Trophoblast cell (in vitro differentiated cells and primary cell): ENCODE results near the gene ZNF410.

Source experiments
- DNase-seq, 2 donors: peaks; one replicate each; pipeline ENCODE4 v3.0.0-alpha.2; 2016
- H2AFZ ChIP-seq: 2 replicates; pipeline ENCODE4 v1.6.1; 2013; ENCODE audit warnings: low read length, moderate library complexity, mild to moderate bottlenecking; ENCODE audit not compliant: insufficient read depth, poor library complexity
- H2AK5ac ChIP-seq: 2 replicates; pipeline ENCODE4 v1.6.1; 2013; ENCODE audit warnings: mild to moderate bottlenecking, low read length
- H2BK120ac ChIP-seq: 2 replicates; pipeline ENCODE4 v1.6.1; 2013; ENCODE audit warnings: low read length, mild to moderate bottlenecking, moderate library complexity; ENCODE audit not compliant: insufficient read depth, poor library complexity
- H2BK12ac ChIP-seq: 2 replicates; pipeline ENCODE4 v1.6.1; 2013; ENCODE audit warnings: mild to moderate bottlenecking, low read length, moderate library complexity
- H2BK5ac ChIP-seq: 2 replicates; pipeline ENCODE4 v1.6.1; 2013; ENCODE audit warnings: low read length, low read depth, moderate library complexity, mild to moderate bottlenecking; ENCODE audit not compliant: poor library complexity
- H3K14ac ChIP-seq: 2 replicates; pipeline ENCODE4 v1.6.1; 2013; ENCODE audit warnings: mild to moderate bottlenecking, low read length
- H3K18ac ChIP-seq: 2 replicates; pipeline ENCODE4 v1.6.1; 2013; ENCODE audit warnings: mild to moderate bottlenecking, low read length
- H3K23ac ChIP-seq: 2 replicates; pipeline ENCODE4 v1.6.1; 2013; ENCODE audit warnings: low read length
- H3K27ac ChIP-seq: 2 replicates; pipeline ENCODE4 v1.5.1; 2013; ENCODE audit warnings: low read depth, mild to moderate bottlenecking, inconsistent platforms, low read length, moderate library complexity
- H3K27me3 ChIP-seq: 2 replicates; pipeline ENCODE4 v1.6.1; 2013; ENCODE audit warnings: inconsistent platforms, mild to moderate bottlenecking, low read length, moderate library complexity; ENCODE audit not compliant: insufficient read depth
- H3K36me3 ChIP-seq, 2 experiments: 1 replicate in 1 of 2; 2 replicates in 1 of 2; pipeline ENCODE4 v1.6.1; 2013; ENCODE audit warnings: low read length in 2 of 2, mild to moderate bottlenecking in 2 of 2, moderate library complexity in 1 of 2; ENCODE audit not compliant: insufficient read depth in 2 of 2, control insufficient read depth in 1 of 2
- H3K4ac ChIP-seq: 2 replicates; pipeline ENCODE4 v1.6.1; 2013; ENCODE audit warnings: low read depth, mild to moderate bottlenecking, low read length, moderate library complexity
- H3K4me1 ChIP-seq, 2 experiments: 1 replicate in 1 of 2; 2 replicates in 1 of 2; pipeline ENCODE4 v1.6.1; 2013; ENCODE audit warnings: low read length in 2 of 2, mild to moderate bottlenecking in 2 of 2, moderate library complexity in 1 of 2; ENCODE audit not compliant: insufficient read depth in 2 of 2, control insufficient read depth in 1 of 2
- H3K4me2 ChIP-seq: 2 replicates; pipeline ENCODE4 v1.6.1; 2013; ENCODE audit warnings: inconsistent platforms, mild to moderate bottlenecking, low read length, moderate library complexity
- H3K4me3 ChIP-seq: 2 replicates; pipeline ENCODE4 v1.5.1; 2013; ENCODE audit warnings: mild to moderate bottlenecking, low read depth, low read length, inconsistent platforms
- H3K79me1 ChIP-seq: one replicate; pipeline ENCODE4 v1.6.1; 2013; ENCODE audit warnings: low read length
- H3K79me2 ChIP-seq: 2 replicates; pipeline ENCODE4 v1.6.1; 2013; ENCODE audit warnings: low read length, mild to moderate bottlenecking; ENCODE audit not compliant: control insufficient read depth, insufficient read depth, poor library complexity
- H3K9ac ChIP-seq: 2 replicates; pipeline ENCODE4 v1.6.1; 2013; ENCODE audit warnings: mild to moderate bottlenecking, low read length
- H3K9me3 ChIP-seq: 2 replicates; pipeline ENCODE4 v1.6.1; 2013; ENCODE audit warnings: low read depth, mild to moderate bottlenecking, control low read depth, inconsistent platforms, low read length; ENCODE audit not compliant: insufficient read depth
- H4K12ac ChIP-seq: 2 replicates; pipeline ENCODE4 v1.6.1; 2013; ENCODE audit warnings: low read depth, mild to moderate bottlenecking, low read length, moderate library complexity
- H4K8ac ChIP-seq: 2 replicates; pipeline ENCODE4 v1.6.1; 2013; ENCODE audit warnings: low read depth, mild to moderate bottlenecking, low read length, moderate library complexity
- H4K91ac ChIP-seq: one replicate; pipeline ENCODE4 v1.6.1; 2013; ENCODE audit warnings: low read depth, mild to moderate bottlenecking, low read length, moderate library complexity
- WGBS: extraction: QIAGEN DNeasy Blood & Tissue Kit; methylation state at CpG from one replicate; pipeline ENCODE4 v1.1.7; 2013; ENCODE audit warnings: missing lambda C conversion rate; ENCODE audit not compliant: insufficient read length, insufficient coverage; ENCODE audit errors: extremely low coverage; 5-methylcytosine and 5-hydroxymethylcytosine counted together

ZNF410 gene

GRCh38 chr14:73945159-73945670 lies 58.6 kb downstream of the ZNF410 start:
- Histone ChIP-seq H3K4me1 (peaks cover 0 to 2% of the 10 kb centered on the region in 2 experiments), H2BK5ac (no peak overlapping the region), H4K8ac (no peak overlapping the region), H3K4ac (no peak overlapping the region), H2AK5ac (no peak overlapping the region), H3K14ac (no peak overlapping the region), H3K9ac (no peak overlapping the region), H2BK120ac (no peak overlapping the region), H4K12ac (no peak overlapping the region), H3K27ac (no peak overlapping the region), H3K9me3 (no peaks in the 10 kb centered on the region), H4K91ac (no peak overlapping the region), H3K23ac (no peak overlapping the region), H3K4me2 (no peak overlapping the region), H3K79me1 (peaks cover 3% of the 10 kb centered on the region), H2AFZ (no peak overlapping the region), H3K4me3 (no peak overlapping the region), H2BK12ac (no peak overlapping the region), H3K36me3 (peaks cover 3 to 7% of the 10 kb centered on the region in 2 experiments), H3K79me2 (peaks cover under 1% of the 10 kb centered on the region), H3K27me3 (no peaks in the 10 kb centered on the region), H3K18ac (no peak overlapping the region)
- no peak for DNase-seq
- no CpG with 5 or more reads among the region's 4 CpGs for WGBS

- H2BK5ac ChIP-seq: peak within 1 kb of the TSS; percentile 74
- DNase-seq: peak; percentile 99 to 100
- H2AK5ac ChIP-seq: peak within 1 kb of the TSS; percentile 5
- H3K23ac ChIP-seq: no peak within 1 kb of the TSS
- peak within 1 kb of the TSS; percentile 89 for H3K9ac ChIP-seq
- H2BK12ac ChIP-seq: peak within 1 kb of the TSS; percentile 19
- peak within 1 kb of the TSS; percentile 84 for H4K12ac ChIP-seq
- H4K91ac ChIP-seq: peak within 1 kb of the TSS; percentile 95
- H3K79me2 ChIP-seq: peaks cover 3% of the 10 kb centered on the region
- peak within 1 kb of the TSS; percentile 96 for H4K8ac ChIP-seq
- no peaks in the 10 kb centered on the region for H3K27me3 ChIP-seq
- H3K4ac ChIP-seq: peak within 1 kb of the TSS; percentile 50
- peak within 1 kb of the TSS; percentile 79 for H3K4me2 ChIP-seq
- peaks cover 3% of the 10 kb centered on the region in 2 experiments for H3K36me3 ChIP-seq
- peak within 1 kb of the TSS; percentile 95 for H3K4me3 ChIP-seq
- peak within 1 kb of the TSS; percentile 98 for H3K14ac ChIP-seq
- H2BK120ac ChIP-seq: peak within 1 kb of the TSS; percentile 62
- H3K4me1 ChIP-seq: peaks cover 3 to 4% of the 10 kb centered on the region in 2 experiments
- H3K9me3 ChIP-seq: no peaks in the 10 kb centered on the region
- peak within 1 kb of the TSS; percentile 99 for H2AFZ ChIP-seq
- peak within 1 kb of the TSS; percentile 85 for H3K18ac ChIP-seq
- H3K27ac ChIP-seq: peak within 1 kb of the TSS; percentile 83
- peaks cover 5% of the 10 kb centered on the region for H3K79me1 ChIP-seq
- WGBS: no CpG with 5 or more reads among the region's 70 CpGs
Observed at GRCh38 chr14:73949752-73950734, 63.4 kb downstream of the ZNF410 start, which contains the start of the genes COQ6 and FAM161B. Gene COQ6 (plus strand): TSS chr14:73950302. CDS start chr14:73950333, 31 bp downstream. Gene FAM161B (minus strand): TSS chr14:73950094. CDS start chr14:73950026, 68 bp downstream.

- H4K91ac ChIP-seq: no peak overlapping the region
- no peak overlapping the region for H2BK12ac ChIP-seq
- H4K12ac ChIP-seq: no peak overlapping the region
- no peaks in the 10 kb centered on the region for H3K27me3 ChIP-seq
- no peak overlapping the region for H2AFZ ChIP-seq
- no peak overlapping the region for H2AK5ac ChIP-seq
- no peak overlapping the region for H3K18ac ChIP-seq
- no peak overlapping the region for H3K14ac ChIP-seq
- H3K79me2 ChIP-seq: peaks cover 3% of the 10 kb centered on the region
- no peak overlapping the region for H3K23ac ChIP-seq
- WGBS: no CpG with 5 or more reads among the region's 1 CpG
- no peak overlapping the region for H3K9ac ChIP-seq
- no peak overlapping the region for H3K4me3 ChIP-seq
- no peak overlapping the region for H3K4ac ChIP-seq
- H2BK5ac ChIP-seq: no peak overlapping the region
- H3K27ac ChIP-seq: no peak overlapping the region
- H2BK120ac ChIP-seq: no peak overlapping the region
- H4K8ac ChIP-seq: no peak overlapping the region
- no peak overlapping the region for H3K4me2 ChIP-seq
- H3K79me1 ChIP-seq: peaks cover 5% of the 10 kb centered on the region
- DNase-seq: no peak
- peaks cover 7 to 17% of the 10 kb centered on the region in 2 experiments for H3K36me3 ChIP-seq
- peaks cover 3 to 4% of the 10 kb centered on the region in 2 experiments for H3K4me1 ChIP-seq
- no peaks in the 10 kb centered on the region for H3K9me3 ChIP-seq
Observed at GRCh38 chr14:73953731-73954130, 67.1 kb downstream of the ZNF410 start.

- WGBS: no CpG with 5 or more reads among the region's 5 CpGs
- no peak overlapping the region for H2BK12ac ChIP-seq
- H2BK5ac ChIP-seq: no peak overlapping the region
Observed at GRCh38 chr14:73955674-73956073, 69.0 kb downstream of the ZNF410 start.

More at GRCh38 chr14:73955674-73956073, 69.0 kb downstream of the ZNF410 start:
- Histone ChIP-seq H3K36me3 (peaks cover 9 to 27% of the 10 kb centered on the region in 2 experiments), H3K4ac (no peak overlapping the region), H3K4me3 (no peak overlapping the region), H4K91ac (no peak overlapping the region), H2BK120ac (no peak overlapping the region), H4K8ac (no peak overlapping the region), H3K4me1 (peaks cover 3% of the 10 kb centered on the region in 2 experiments), H3K14ac (no peak overlapping the region), H3K27ac (no peak overlapping the region), H2AK5ac (no peak overlapping the region), H3K79me1 (no peaks in the 10 kb centered on the region), H2AFZ (no peak overlapping the region), H3K9ac (no peak overlapping the region), H3K79me2 (no peaks in the 10 kb centered on the region), H3K18ac (no peak overlapping the region), H3K9me3 (no peaks in the 10 kb centered on the region), H3K4me2 (no peak overlapping the region), H3K23ac (no peak overlapping the region), H4K12ac (no peak overlapping the region), H3K27me3 (no peaks in the 10 kb centered on the region)
- DNase-seq: no peak
